GM19351 (cell line): ENCODE measurements around the gene AIFM3.
A peak's percentile ranks its signal among the peaks of the same experiment; 100 is the strongest.
"Not testable (repeated sequence)": the region's sequence is repeated elsewhere in the genome, so short reads cannot be mapped to it uniquely, and the experiment has no call there.

Source experiments
- ATAC-seq: cut with Tn5 transposase; IDR thresholded peaks from one replicate; pipeline ENCODE4 v1.9.1; 2021; ENCODE audit warnings: mild to moderate bottlenecking, moderate library complexity; ENCODE audit not compliant: unreplicated experiment

Gene AIFM3

GRCh38 chr22:21000207-21000986 lies 33.3 kb downstream of the AIFM3 start:
- no peak for ATAC-seq

- ATAC-seq, result peak; percentile 2
Measured at GRCh38 chr22:21000987-21001600, 34.0 kb downstream of the AIFM3 start.

DNA sequence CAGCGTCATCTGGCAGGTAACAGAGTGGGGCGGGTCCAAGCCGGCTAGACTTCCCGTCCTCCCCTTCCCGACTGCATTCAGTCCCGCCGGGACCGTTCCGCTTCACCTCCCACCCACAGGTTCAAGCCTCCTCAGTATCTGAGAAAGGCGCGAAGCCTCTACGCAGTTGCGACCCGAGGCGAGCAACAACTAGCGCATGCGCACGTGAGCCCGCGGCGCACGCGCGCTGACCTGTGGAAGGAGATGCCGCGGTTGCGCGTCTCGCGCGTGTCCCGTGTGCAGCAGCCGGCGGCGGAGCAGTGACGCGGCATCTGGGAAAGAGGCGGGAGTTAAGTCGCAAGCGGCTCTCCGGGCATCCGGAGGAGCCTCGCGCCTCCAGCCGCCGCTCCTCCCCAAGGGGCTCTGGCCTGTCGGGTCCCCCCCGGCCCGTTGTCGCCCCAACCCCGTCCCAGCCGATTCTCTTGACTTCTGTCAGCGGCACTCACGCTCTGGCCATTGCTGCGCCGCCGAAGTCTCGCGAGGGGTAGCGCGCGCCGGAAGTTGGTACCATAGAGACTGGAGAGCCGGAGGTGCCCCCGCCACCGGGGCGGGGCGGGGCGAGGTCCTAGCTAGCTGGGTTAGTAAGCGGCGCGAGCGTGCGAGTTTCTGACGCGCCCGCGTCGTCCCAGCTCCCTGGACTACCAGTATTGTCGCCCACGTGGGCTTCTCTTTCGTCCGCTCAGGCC lies 34.7 kb downstream of the AIFM3 start, which contains the start of gene THAP7:
TSS of gene THAP7 (minus strand) at position 518 of the 725 bp plus-strand sequence. CDS start at position 311, 207 bp downstream.
- ATAC-seq, result peak; percentile 85

GRCh38 chr22:21003782-21004181 lies 36.7 kb downstream of the AIFM3 start:
- ATAC-seq, result no peak

DNA sequence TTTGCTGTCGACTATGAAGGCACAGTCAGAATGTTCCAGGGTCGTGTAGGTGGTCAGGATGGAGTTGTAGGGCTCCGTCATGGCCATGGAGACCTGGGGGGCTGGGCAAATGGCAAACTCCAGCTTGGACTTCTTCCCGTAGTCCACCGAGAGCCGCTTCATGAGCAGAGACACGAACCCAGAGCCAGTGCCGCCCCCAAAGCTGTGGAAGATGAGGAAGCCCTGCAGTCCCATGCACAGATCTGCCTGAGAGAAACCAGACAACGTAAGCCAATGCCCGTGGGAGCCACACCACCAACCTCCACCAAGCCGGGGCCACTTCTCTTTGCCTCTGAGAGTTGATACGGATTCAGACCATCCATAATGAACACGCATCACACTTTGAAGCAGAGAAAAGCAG lies 42.2 kb downstream of the AIFM3 start:
- not testable (repeated sequence) for ATAC-seq

GRCh38 chr22:21009638-21010425 lies 42.8 kb downstream of the AIFM3 start:
- no peak for ATAC-seq

GRCh38 chr22:21010426-21011113 lies 43.5 kb downstream of the AIFM3 start:
- no peak for ATAC-seq

DNA sequence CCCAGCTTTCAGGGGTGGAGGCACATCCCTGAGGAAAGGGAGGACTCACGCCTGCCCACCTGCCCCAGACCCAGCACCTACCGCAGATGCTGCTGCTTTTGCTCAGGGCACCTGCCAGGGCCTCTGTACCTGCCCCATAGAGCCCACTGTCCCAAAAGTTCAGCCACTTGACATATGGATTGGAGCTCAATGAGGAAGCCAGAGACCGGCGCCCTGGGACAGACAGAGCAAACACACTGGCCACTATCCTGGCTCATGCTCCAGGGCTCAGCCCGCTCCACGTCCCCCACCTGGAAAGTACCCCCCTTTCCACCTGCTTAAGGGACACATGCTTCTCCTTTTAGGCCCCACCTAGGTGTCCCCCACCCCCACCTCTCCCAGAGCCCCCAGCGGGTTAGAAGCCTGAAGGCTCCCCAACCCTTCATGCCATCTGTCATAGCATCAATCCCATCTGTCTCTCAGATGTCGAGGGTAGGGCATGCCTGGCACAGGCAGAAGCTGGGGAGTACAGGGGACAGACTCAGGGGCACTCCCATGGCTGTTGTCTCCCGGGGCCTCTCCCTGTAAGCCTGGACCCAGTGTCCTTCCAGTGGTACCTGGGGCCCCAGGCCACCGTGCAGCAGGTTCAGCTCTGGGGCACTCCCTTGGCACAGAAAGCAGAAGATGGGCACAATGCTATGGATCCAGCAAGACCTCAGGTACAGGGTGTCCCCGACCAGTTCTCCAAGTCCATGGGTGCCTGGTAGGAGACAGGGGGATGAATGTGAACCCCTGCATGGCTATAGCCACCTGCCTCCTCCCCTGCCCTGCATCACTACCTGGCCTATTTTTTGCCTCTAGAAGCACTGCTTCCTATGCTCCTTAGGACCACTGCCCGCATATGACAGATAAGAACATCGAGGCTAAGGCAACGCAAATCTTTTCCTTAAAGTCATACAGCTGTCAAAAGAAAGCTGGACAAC lies 45.7 kb downstream of the AIFM3 start:
- no peak for ATAC-seq

DNA sequence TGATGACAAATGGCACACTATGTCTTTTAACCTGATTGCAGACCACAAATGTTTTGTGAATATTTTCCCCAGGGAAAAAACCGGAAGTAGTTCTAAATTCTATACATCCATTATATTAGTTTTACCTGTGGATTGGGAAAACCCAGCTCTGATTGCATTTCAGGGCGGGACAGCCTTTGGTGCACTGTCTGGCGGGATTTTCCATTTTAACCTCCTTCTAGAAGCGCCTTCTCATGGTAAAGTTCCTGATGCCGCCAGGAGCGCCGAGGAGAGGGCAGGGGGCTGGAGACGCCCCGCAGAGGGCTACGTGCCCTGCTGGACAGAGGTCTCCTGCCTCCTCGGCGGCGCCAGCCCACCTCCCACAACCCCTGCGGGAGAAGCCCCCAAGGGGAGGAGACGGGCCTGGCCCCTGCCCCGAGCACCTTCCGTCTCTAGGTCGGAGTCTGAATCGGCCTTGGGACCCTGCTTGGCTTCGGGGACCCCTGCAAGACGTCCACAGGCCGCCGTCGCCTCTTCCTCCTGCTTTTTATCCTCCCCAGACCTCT lies 46.7 kb downstream of the AIFM3 start:
- no peak for ATAC-seq

- peak; percentile 93 for ATAC-seq
Measured at GRCh38 chr22:21014202-21014725, 47.2 kb downstream of the AIFM3 start.

DNA sequence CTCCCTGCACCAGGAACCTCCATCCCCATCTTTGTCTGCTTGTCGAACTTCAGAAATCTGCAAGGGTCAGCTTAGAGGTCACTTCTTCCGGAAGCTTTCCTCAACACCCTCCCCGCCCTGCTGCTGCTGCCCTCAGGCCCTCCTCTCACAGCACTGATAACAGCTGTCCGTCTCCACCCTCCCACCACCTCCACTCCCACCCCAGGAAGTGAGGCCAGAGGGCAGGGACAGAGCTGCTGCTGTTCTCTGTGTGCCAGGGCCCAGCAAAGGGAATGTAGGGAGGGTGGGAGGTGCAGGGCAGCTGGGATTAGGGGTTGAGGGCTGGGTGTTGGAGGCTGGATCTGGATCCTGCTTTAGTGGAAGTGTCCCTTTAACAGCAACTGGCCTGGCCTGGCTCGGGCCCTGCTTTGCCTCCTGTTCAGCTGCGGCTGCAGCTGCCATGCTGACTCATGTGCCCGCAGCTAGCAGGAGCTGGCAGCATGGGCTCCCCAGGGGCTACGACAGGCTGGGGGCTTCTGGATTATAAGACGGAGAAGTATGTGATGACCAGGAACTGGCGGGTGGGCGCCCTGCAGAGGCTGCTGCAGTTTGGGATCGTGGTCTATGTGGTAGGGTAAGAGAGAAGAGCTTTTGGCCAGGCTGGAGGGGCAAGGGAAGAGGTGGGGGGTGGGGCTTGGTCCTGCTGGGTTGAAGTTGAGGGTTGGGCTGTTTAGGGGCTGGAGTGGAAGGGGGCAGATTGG lies 47.8 kb downstream of the AIFM3 start, which contains the start of gene P2RX6:
TSS of gene P2RX6 (plus strand) at position 440 of the 740 bp plus-strand sequence. CDS start at position 450, 10 bp downstream.
- ATAC-seq, result no peak

DNA sequence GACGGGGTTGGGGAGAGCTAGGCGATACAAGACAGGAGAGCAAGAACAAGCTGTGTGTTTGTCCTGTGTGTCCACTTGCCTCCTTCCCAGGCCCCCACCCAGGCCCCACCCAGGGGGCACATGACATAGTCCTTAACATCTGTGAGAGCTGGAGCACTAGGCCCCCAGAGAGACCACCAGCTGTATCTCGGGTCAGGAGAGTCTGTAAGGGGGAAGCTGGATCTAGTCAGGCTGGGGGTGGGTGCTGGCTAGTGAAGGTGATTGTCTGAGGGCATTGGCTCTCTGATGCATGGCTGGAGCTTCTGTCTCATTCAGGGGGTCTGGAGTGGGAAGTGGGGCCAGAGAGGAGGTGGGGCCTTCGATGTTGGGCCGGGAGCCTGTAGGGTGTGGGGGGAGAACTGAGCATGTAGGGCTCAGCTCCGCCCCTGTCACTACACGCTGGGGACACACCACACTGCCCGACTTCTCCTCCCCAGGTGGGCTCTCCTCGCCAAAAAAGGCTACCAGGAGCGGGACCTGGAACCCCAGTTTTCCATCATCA lies 48.5 kb downstream of the AIFM3 start:
- ATAC-seq, result no peak

GRCh38 chr22:21016644-21017420 lies 49.8 kb downstream of the AIFM3 start:
- no peak for ATAC-seq

GRCh38 chr22:21018314-21018713 lies 51.3 kb downstream of the AIFM3 start:
- ATAC-seq, result no peak

DNA sequence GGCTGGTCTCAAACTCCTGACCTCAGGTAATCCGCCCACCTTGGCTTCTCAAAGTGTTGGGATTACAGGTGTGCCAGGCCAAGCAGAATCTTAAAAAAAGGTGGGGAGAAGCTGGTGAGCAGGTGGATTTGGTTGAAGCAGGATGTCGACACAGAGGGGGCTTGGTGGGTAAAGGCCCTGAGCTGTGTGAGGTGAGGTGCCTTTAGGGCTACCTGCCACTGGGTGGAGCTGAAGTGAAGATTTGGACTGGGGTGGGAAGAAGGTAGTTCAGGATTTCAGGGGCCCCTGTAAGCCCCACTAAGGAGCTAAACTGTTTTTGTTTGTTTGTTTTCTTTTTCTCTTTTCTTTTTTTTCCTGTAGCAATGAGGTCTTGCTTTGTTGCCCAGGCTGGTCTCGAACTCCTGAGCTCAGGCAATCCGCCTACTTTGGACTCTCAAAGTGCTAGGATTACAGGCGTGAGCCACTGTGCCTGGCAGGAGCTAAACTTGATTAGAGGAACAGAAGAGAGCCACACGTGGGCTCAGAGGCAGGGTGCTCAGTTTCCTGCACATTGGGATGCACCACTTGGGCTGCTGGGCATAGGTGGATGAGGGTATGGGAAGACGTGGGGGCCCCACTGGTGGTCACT lies 53.9 kb downstream of the AIFM3 start:
- ATAC-seq, result no peak

DNA sequence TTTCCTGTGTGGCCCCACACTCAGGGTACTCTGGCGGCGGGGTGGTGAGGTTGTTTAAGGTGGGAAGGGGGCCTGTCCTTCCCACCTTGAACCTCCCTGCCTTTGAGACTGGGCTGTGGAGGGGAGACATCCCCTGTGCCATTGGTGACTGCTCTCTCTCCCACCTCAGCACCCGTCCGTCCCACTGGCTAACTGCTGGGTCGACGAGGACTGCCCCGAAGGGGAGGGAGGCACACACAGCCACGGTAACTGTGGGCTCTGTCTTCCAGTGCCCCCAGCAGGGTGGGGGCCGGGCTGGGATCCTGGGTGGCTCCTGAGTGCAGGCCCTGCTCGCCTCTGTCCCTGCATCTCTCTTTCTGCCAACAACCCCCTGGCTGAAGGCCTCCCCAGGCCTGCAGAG lies 55.5 kb downstream of the AIFM3 start:
- no peak for ATAC-seq
